Liver (tissue), 9 donors: ENCODE results near the gene SEC22A. TPM values are rescaled to one million over a fixed set of nuclear protein-coding genes. Genes with fewer than 3 reads are reported as not detected.

ENCODE experiments used
- DNase-seq: peaks from one replicate; pipeline ENCODE4 v3.0.0-alpha.2; 2017; ENCODE audit warnings: low spot score
- H3K27ac ChIP-seq, 2 donors: one replicate each; pipeline ENCODE4 v1.7.0; 2013; ENCODE audit warnings: inconsistent platforms in 2 of 2, low read length in 2 of 2, control low read depth in 1 of 2, low read depth in 1 of 2, mild to moderate bottlenecking in 1 of 2
- H3K27me3 ChIP-seq, 4 donors: one replicate each; pipeline versions ENCODE4 v1.6.1 to v1.7.0; 2013; ENCODE audit warnings: low read length in 3 of 4, inconsistent platforms in 1 of 4, mild to moderate bottlenecking in 1 of 4, moderate library complexity in 1 of 4; ENCODE audit not compliant: control insufficient read depth in 4 of 4, insufficient read depth in 4 of 4
- H3K36me3 ChIP-seq, 4 donors: one replicate each; pipeline versions ENCODE4 v1.6.1 to v1.7.0; 2013; ENCODE audit warnings: low read length in 3 of 4, mild to moderate bottlenecking in 3 of 4, low read depth in 1 of 4, moderate library complexity in 1 of 4; ENCODE audit not compliant: control insufficient read depth in 4 of 4, insufficient read depth in 3 of 4
- H3K4me1 ChIP-seq, 4 donors: one replicate each; pipeline versions ENCODE4 v1.6.1 to v1.7.0; 2013; ENCODE audit warnings: low read length in 3 of 4, mild to moderate bottlenecking in 3 of 4, moderate library complexity in 1 of 4; ENCODE audit not compliant: control insufficient read depth in 4 of 4, insufficient read depth in 4 of 4
- H3K4me3 ChIP-seq, 3 donors: one replicate each; pipeline versions ENCODE4 v1.6.1 to v1.7.0; 2013; ENCODE audit warnings: low read length in 3 of 3, control low read depth in 1 of 3, low read depth in 1 of 3, mild to moderate bottlenecking in 1 of 3
- H3K9ac ChIP-seq, 2 donors: one replicate each; pipeline ENCODE4 v1.7.0; 2013; ENCODE audit warnings: low read length in 2 of 2, mild to moderate bottlenecking in 2 of 2, moderate library complexity in 2 of 2, control low read depth in 1 of 2, low read depth in 1 of 2
- H3K9me3 ChIP-seq, 4 donors: one replicate each; pipeline versions ENCODE4 v1.6.1 to v1.7.0; 2013; ENCODE audit warnings: low read length in 3 of 4; ENCODE audit not compliant: control insufficient read depth in 4 of 4
- ATF3 ChIP-seq: IDR thresholded peaks from 2 replicates; pipeline ENCODE4 v1.6.1; 2016; ENCODE audit warnings: antibody characterized with exemption
- CTCF ChIP-seq: fragments of 150-350 bp; IDR thresholded peaks from 2 replicates; pipeline ENCODE4 v1.5.1; 2017; ENCODE audit warnings: improper control_type of control experiment, low read depth, low read length; ENCODE audit not compliant: missing input control
- EGR1 ChIP-seq, 2 donors: IDR thresholded peaks; 2 replicates each; pipeline ENCODE4 v1.6.1; 2016 to 2018; ENCODE audit warnings: antibody characterized with exemption in 2 of 2, low read depth in 2 of 2
- FOXA1 ChIP-seq: IDR thresholded peaks from 2 replicates; pipeline ENCODE4 v1.6.1; 2016; ENCODE audit warnings: antibody characterized with exemption
- FOXA2 ChIP-seq: IDR thresholded peaks from 2 replicates; pipeline ENCODE4 v1.6.1; 2016; ENCODE audit warnings: antibody characterized with exemption
- GABPA ChIP-seq, 2 donors: IDR thresholded peaks in 1 of 2; conservative IDR thresholded peaks in 1 of 2; 2 replicates each; pipeline ENCODE4 v1.6.1; 2016; ENCODE audit warnings: antibody characterized with exemption in 2 of 2, mild to moderate bottlenecking in 1 of 2, moderate library complexity in 1 of 2
- HNF4A ChIP-seq, 2 donors: conservative IDR thresholded peaks; 2 replicates each; pipeline ENCODE4 v1.6.1; 2016; ENCODE audit warnings: antibody characterized with exemption in 2 of 2, mild to moderate bottlenecking in 2 of 2
- HNF4G ChIP-seq: IDR thresholded peaks from 2 replicates; pipeline ENCODE4 v1.6.1; 2016; ENCODE audit warnings: antibody characterized with exemption
- JUND ChIP-seq, 2 donors: IDR thresholded peaks; 2 replicates each; pipeline ENCODE4 v1.6.1; 2016; ENCODE audit warnings: antibody characterized with exemption in 2 of 2
- MAX ChIP-seq: IDR thresholded peaks from 2 replicates; pipeline ENCODE4 v1.6.1; 2016; ENCODE audit warnings: antibody characterized with exemption
- NR2F2 ChIP-seq: IDR thresholded peaks from 2 replicates; pipeline ENCODE4 v1.6.1; 2016; ENCODE audit warnings: antibody characterized with exemption
- RAD21 ChIP-seq, 2 donors: IDR thresholded peaks; 2 replicates each; pipeline ENCODE4 v1.6.1; 2016; ENCODE audit warnings: antibody characterized with exemption in 2 of 2, mild to moderate bottlenecking in 2 of 2
- REST ChIP-seq: IDR thresholded peaks from 2 replicates; pipeline ENCODE4 v1.6.1; 2016; ENCODE audit warnings: antibody characterized with exemption, mild to moderate bottlenecking
- RXRA ChIP-seq, 2 donors: IDR thresholded peaks; 2 replicates each; pipeline ENCODE4 v1.6.1; 2017 to 2018; ENCODE audit warnings: antibody characterized with exemption in 2 of 2, mild to moderate bottlenecking in 1 of 2
- SP1 ChIP-seq: IDR thresholded peaks from 2 replicates; pipeline ENCODE4 v1.6.1; 2018; ENCODE audit warnings: antibody characterized with exemption, mild to moderate bottlenecking
- TAF1 ChIP-seq: conservative IDR thresholded peaks from 2 replicates; pipeline ENCODE4 v1.6.1; 2016; ENCODE audit warnings: antibody characterized with exemption, mild to moderate bottlenecking
- YY1 ChIP-seq: IDR thresholded peaks from 2 replicates; pipeline ENCODE4 v1.6.1; 2016; ENCODE audit warnings: antibody characterized with exemption, mild to moderate bottlenecking
- ZBTB33 ChIP-seq: IDR thresholded peaks from 2 replicates; pipeline ENCODE4 v1.6.1; 2016; ENCODE audit warnings: antibody characterized with exemption
- WGBS: extraction: QIAGEN DNeasy Blood & Tissue Kit; methylation state at CpG from one replicate; pipeline ENCODE4 v1.1.7; 2013; 5-methylcytosine and 5-hydroxymethylcytosine counted together
- polyA plus RNA-seq, 2 donors: library from polyadenylated mRNA; stranded (reverse) in 1 of 2; unstranded in 1 of 2; fragments of 200-250 nt in 1 of 2; fragments of >200 nt in 1 of 2; fragmentation: Nextera tagmentation in 1 of 2; extraction: Ambion mirVana in 1 of 2; gene quantifications; one replicate each; pipeline versions ENCODE4 v1.2.1 to v1.2.3, GENCODE V29; 2013 to 2015
- total RNA-seq, 2 donors: library from RNA; depleted of rRNA; stranded (reverse); fragments of >200 nt; gene quantifications; one replicate each; pipeline ENCODE4 v1.2.3, GENCODE V29; 2014
- donor health status: healthy.
- donor health status: healthy.
- donor health status: healthy.
- donor health status: healthy.
- donor health status: healthy.

The SEC22A gene
- total and polyA plus RNA-seq, 4 donors: 9.7 to 21.7 (median 16.1) TPM

- Histone ChIP-seq H3K27ac (no peak overlapping the region), H3K4me1 (peaks cover 0 to 10% (median 8%) of the 10 kb centered on the region in 4 donors), H3K9ac (no peak overlapping the region), H3K27me3 (no peaks in the 10 kb centered on the region), H3K9me3 (no peaks in the 10 kb centered on the region), H3K4me3 (no peak overlapping the region), H3K36me3 (peaks cover 11 to 58% (median 49%) of the 10 kb centered on the region in 4 donors)
- 95% methylated on average over 1 of the region's 1 CpG for WGBS
- TF ChIP-seq NR2F2 (no peak), ZBTB33 (no peak), HNF4G (no peak), MAX (no peak), FOXA2 (no peak), EGR1 (IDR thresholded peaks at IDR 0.05; ENCODE audit: low read depth in 2 of 2) (no peak), RAD21 (IDR thresholded peaks at IDR 0.05) (no peak)
- no peak for DNase-seq
Observed at GRCh38 chr3:123165163-123165562, 36.6 kb upstream of the SEC22A start.

GRCh38 chr3:123167686-123168085, 34.1 kb upstream of the SEC22A start:
- H3K4me3 ChIP-seq: no peak overlapping the region
- peaks cover 0 to 10% (median 8%) of the 10 kb centered on the region in 4 donors for H3K4me1 ChIP-seq
- H3K36me3 ChIP-seq: peaks cover 5 to 33% (median 31%) of the 10 kb centered on the region in 4 donors
- H3K9ac ChIP-seq: no peak overlapping the region
- TF ChIP-seq JUND (IDR thresholded peaks at IDR 0.05) (no peak), ZBTB33 (no peak), FOXA1 (no peak), SP1 (no peak), RXRA (IDR thresholded peaks at IDR 0.05) (no peak), CTCF (no peak), FOXA2 (no peak), REST (no peak), EGR1 (IDR thresholded peaks at IDR 0.05; ENCODE audit: low read depth in 2 of 2) (no peak), MAX (no peak), GABPA (IDR thresholded peaks at IDR 0.05 in 1 of 2, conservative IDR thresholded peaks at IDR 0.05 in 1 of 2) (no peak), NR2F2 (no peak), RAD21 (IDR thresholded peaks at IDR 0.05) (no peak), ATF3 (no peak), TAF1 (no peak), HNF4G (no peak), YY1 (no peak), HNF4A (conservative IDR thresholded peaks at IDR 0.05) (no peak)
- no peaks in the 10 kb centered on the region for H3K9me3 ChIP-seq
- no peak for DNase-seq
- no peaks in the 10 kb centered on the region for H3K27me3 ChIP-seq
- WGBS: 97% methylated on average over 2 of the region's 2 CpGs
- no peak overlapping the region for H3K27ac ChIP-seq
